Tibial nerve (tissue), 4 donors: ENCODE measurements around the gene PPP2R2C. TPM values are rescaled to one million over a fixed set of nuclear protein-coding genes. Genes with fewer than 3 reads are reported as not detected.

ENCODE experiments used
- DNase-seq, 2 donors: peaks; one replicate each; pipeline ENCODE4 v3.0.0-alpha.2; 2019; ENCODE audit warnings: low spot score in 2 of 2
- H3K27ac ChIP-seq, 4 donors: fragments of 200-600 bp; sonication (generic) in 3 of 4; one replicate each; pipeline ENCODE4 v1.5.1; 2017 to 2019; ENCODE audit warnings: mild to moderate bottlenecking in 1 of 4
- H3K27me3 ChIP-seq, 2 donors: fragments of 200-600 bp; sonication (generic) in 1 of 2; one replicate each; pipeline versions ENCODE4 v1.5.1 to v1.6.0; 2017 to 2019
- H3K36me3 ChIP-seq, 3 donors: fragments of 200-600 bp; sonication (generic); one replicate each; pipeline ENCODE4 v1.5.1; 2018 to 2019
- H3K4me1 ChIP-seq, 4 donors: fragments of 200-600 bp; sonication (generic) in 3 of 4; one replicate each; pipeline ENCODE4 v1.5.1; 2017 to 2019
- H3K4me3 ChIP-seq, 4 donors: fragments of 200-600 bp; sonication (generic) in 3 of 4; one replicate each; pipeline ENCODE4 v1.5.1; 2017 to 2019; ENCODE audit warnings: mild to moderate bottlenecking in 1 of 4, moderate library complexity in 1 of 4
- H3K9me3 ChIP-seq, 4 donors: fragments of 200-600 bp; sonication (generic) in 3 of 4; one replicate each; pipeline ENCODE4 v1.5.1; 2017 to 2019
- CTCF ChIP-seq, 5 experiments: fragments of 200-600 bp in 3 of 5; fragments of 450-650 bp in 2 of 5; sonication (generic) in 3 of 5; IDR thresholded peaks; one replicate each; pipeline ENCODE4 v1.5.1; 2016 to 2019; ENCODE audit warnings: antibody characterized with exemption in 5 of 5, mild to moderate bottlenecking in 3 of 5, moderate library complexity in 2 of 5
- EP300 ChIP-seq, 2 donors: sonication (generic); formaldehyde crosslinking; IDR thresholded peaks; one replicate each; pipeline ENCODE4 v1.6.1; 2017; ENCODE audit warnings: antibody characterized with exemption in 2 of 2, mild to moderate bottlenecking in 1 of 2
- POLR2A ChIP-seq, 2 donors: fragments of 450-650 bp; IDR thresholded peaks; one replicate each; pipeline ENCODE4 v1.6.1; 2017; ENCODE audit warnings: antibody characterized with exemption in 2 of 2, mild to moderate bottlenecking in 2 of 2, moderate library complexity in 2 of 2
- WGBS, 2 donors: methylation state at CpG; one replicate each; pipeline ENCODE4 v1.1.5; 2018; 5-methylcytosine and 5-hydroxymethylcytosine counted together
- total RNA-seq, 4 donors: library from RNA; depleted of rRNA; stranded (reverse); fragments of >200 nt; gene quantifications; one replicate each; pipeline ENCODE4 v1.1.0, GENCODE V29; 2016

The PPP2R2C gene
- total RNA-seq, 4 donors from 2014 or later, result under 0.01 to 0.66 (median 0.42) TPM; not detected in 1

GRCh38 chr4:6294705-6295421, 177.6 kb downstream of the PPP2R2C start:
- Histone ChIP-seq H3K36me3 (peaks cover 0 to 99% (median 4%) of the 10 kb centered on the region in 3 donors), H3K27me3 (no peaks in the 10 kb centered on the region), H3K4me1 (no peaks in the 10 kb centered on the region), H3K27ac (no peak overlapping the region), H3K9me3 (no peaks in the 10 kb centered on the region), H3K4me3 (no peak overlapping the region)
- no peak for TF ChIP-seq EP300 (IDR thresholded peaks at IDR 0.05)
- TF ChIP-seq CTCF (IDR thresholded peaks at IDR 0.05), result no peak
- TF ChIP-seq POLR2A (IDR thresholded peaks at IDR 0.05), result no peak
- DNase-seq, result no peak
- WGBS, 2 donors, result 93 to 98% methylated on average over 26 to 27 of the region's 27 CpGs

DNA sequence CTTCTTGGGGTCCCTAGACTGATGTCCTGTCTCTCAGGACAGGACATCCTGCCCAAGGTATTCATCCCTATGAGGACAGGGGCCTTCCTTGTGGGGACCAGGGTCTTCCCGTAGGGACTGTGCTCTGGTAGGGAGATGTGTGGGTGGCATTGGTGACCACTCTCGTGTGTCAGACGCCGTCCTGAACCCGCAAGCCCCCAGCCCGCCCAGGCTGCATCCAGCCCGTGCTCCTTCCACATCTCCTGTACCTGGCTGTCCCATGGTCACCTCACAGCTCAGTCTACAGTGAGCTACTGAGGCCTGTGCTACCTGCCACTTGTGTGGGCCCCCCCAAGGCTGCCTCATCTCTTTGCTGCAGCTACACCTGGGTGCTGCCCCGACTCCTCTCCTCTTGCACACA, 178.8 kb downstream of the PPP2R2C start:
- Histone ChIP-seq H3K27ac (no peak overlapping the region), H3K9me3 (no peaks in the 10 kb centered on the region), H3K4me1 (no peaks in the 10 kb centered on the region), H3K27me3 (no peaks in the 10 kb centered on the region), H3K4me3 (no peak overlapping the region), H3K36me3 (peaks cover 0 to 100% (median 4%) of the 10 kb centered on the region in 3 donors)
- DNase-seq, result no peak
- TF ChIP-seq EP300 (IDR thresholded peaks at IDR 0.05) (no peak), POLR2A (IDR thresholded peaks at IDR 0.05) (no peak), CTCF (IDR thresholded peaks at IDR 0.05) (no peak)
- WGBS, 2 donors, result 89 to 91% methylated on average over 8 of the region's 8 CpGs

GRCh38 chr4:6293097-6293445, 179.3 kb downstream of the PPP2R2C start:
- Histone ChIP-seq H3K4me3 (no peak overlapping the region), H3K27ac (no peak overlapping the region), H3K9me3 (no peaks in the 10 kb centered on the region), H3K36me3 (peaks cover 0 to 100% (median 4%) of the 10 kb centered on the region in 3 donors), H3K27me3 (no peaks in the 10 kb centered on the region), H3K4me1 (no peaks in the 10 kb centered on the region)
- WGBS, 2 donors, result 89 to 93% methylated on average over 8 of the region's 8 CpGs
- DNase-seq, result no peak
- TF ChIP-seq EP300 (IDR thresholded peaks at IDR 0.05), result no peak
- no peak for TF ChIP-seq POLR2A (IDR thresholded peaks at IDR 0.05)
- TF ChIP-seq CTCF (IDR thresholded peaks at IDR 0.05), result no peak

DNA sequence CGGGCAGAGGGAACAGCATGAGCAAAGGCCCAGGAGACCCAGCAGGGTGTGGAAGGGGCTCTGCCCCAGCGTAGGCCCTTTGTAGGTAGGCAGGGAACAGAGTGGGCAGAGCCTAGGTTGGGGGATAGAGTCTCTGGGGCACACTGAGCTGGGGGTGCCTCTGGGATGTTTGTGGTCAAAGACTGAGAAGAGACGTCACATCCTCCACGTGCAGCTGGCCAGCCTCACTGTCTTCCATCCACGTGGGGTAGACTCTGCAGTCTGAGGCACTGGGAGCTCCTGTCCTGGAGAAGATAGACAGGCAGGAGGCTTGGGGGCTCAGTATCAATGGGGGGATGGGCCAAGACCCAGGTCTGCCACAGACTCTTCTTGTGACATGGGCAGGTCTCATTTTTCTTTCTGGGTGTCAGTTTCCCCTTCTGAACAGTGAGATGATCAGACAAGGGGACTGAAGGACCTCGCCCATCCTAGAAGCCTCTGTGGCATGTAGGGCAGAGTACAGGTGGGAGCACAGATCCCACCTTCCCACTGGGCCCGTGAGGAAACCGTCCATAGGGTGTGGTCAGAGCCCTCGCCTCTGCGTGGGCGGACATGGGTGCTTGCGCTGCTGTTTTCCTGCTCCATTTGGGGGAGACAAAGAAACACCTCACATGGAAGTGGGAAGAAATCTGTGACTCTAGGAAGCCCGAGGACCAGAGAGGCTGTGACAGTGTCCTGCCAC, 179.9 kb downstream of the PPP2R2C start:
- DNase-seq, result no peak
- Histone ChIP-seq H3K36me3 (peaks cover 0 to 100% (median 4%) of the 10 kb centered on the region in 3 donors), H3K4me3 (no peak overlapping the region), H3K27ac (no peak overlapping the region), H3K9me3 (no peaks in the 10 kb centered on the region), H3K27me3 (no peaks in the 10 kb centered on the region), H3K4me1 (no peaks in the 10 kb centered on the region)
- TF ChIP-seq EP300 (IDR thresholded peaks at IDR 0.05), result no peak
- no peak for TF ChIP-seq CTCF (IDR thresholded peaks at IDR 0.05)
- TF ChIP-seq POLR2A (IDR thresholded peaks at IDR 0.05), result no peak
- 70 to 79% methylated on average over 8 to 13 of the region's 13 CpGs for WGBS, 2 donors

- H3K27ac ChIP-seq, result no peak overlapping the region
- WGBS, 2 donors, result 81 to 82% methylated on average over 16 to 20 of the region's 21 CpGs
- TF ChIP-seq CTCF (IDR thresholded peaks at IDR 0.05), result no peak
- no peak for TF ChIP-seq EP300 (IDR thresholded peaks at IDR 0.05)
- TF ChIP-seq POLR2A (IDR thresholded peaks at IDR 0.05), result no peak
- no peaks in the 10 kb centered on the region for H3K4me1 ChIP-seq
- no peak overlapping the region for H3K4me3 ChIP-seq
- no peak for DNase-seq
- H3K27me3 ChIP-seq, result no peaks in the 10 kb centered on the region
- peaks cover 0 to 100% (median 4%) of the 10 kb centered on the region in 3 donors for H3K36me3 ChIP-seq
- H3K9me3 ChIP-seq, result no peaks in the 10 kb centered on the region
Measured at GRCh38 chr4:6291784-6292297, 180.6 kb downstream of the PPP2R2C start.
